Measurements from ENCODE around the gene CXCR5.
A peak's percentile ranks its signal among the peaks of the same experiment; 100 is the strongest.

The CXCR5 gene

GRCh38 chr11:118902336-118903203 lies 18.9 kb downstream of the CXCR5 start:
- TF ChIP-seq CTCF (conservative IDR thresholded peaks at IDR 0.05; ENCODE audit: low read depth) = no peak
- no peak for DNase-seq (ENCODE audit: low spot score)
- ChIA-PET CTCF (no interaction called here), POLR2A (ENCODE audit: low non-redundant PET) (interaction anchor here (0.5 kb wide), 1 partner anchor 1519 kb away, joined by 6 read pairs; no protein-coding TSS in a partner anchor)
- H3K27ac ChIP-seq = peak overlapping the region; percentile 40

DNA sequence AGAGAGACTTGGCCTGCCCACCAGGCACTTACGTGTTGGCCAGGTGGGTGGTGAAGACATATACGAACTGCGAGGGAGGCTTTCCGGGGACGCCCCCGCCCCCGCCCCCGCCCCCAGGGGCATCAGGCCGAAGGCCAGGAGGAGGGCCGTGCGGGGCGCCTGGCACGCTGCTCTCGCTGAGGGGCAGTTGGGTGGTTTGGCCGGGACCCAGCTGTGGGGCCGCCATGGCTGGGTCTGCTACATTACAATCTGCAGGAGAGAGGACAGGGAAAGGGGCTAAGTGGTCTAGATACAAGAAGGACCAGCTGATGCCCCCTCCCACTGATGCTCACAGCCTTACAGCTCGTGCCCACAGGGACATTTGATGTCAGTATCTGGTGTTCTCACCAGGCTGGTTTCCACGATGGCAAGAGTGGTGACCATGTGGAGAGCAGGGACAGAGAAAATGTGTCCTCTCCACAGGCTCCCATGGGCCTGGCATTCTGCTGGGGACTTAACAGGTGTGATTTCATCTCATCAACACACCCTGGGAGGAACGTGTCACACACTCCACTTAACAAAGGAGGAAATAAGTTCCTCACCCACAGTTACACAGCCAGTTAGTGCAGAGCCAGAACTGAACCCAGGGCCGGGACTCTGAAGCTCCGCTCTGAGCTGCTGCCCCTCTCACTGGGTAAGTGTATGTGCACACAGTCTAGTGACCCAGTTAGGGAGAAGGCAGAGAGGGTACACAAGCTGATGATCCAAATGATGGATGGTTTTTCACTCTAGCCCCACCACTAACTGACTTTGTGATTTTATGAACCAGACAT lies 19.7 kb downstream of the CXCR5 start:
- CTCF ChIA-PET = no interaction called here
- H3K27ac ChIP-seq = peak overlapping the region; percentile 40
- TF ChIP-seq CTCF (conservative IDR thresholded peaks at IDR 0.05; ENCODE audit: low read depth) = no peak
- POLR2A ChIA-PET (ENCODE audit: low non-redundant PET) = no interaction called here
- DNase-seq (ENCODE audit: low spot score) = no peak

DNA sequence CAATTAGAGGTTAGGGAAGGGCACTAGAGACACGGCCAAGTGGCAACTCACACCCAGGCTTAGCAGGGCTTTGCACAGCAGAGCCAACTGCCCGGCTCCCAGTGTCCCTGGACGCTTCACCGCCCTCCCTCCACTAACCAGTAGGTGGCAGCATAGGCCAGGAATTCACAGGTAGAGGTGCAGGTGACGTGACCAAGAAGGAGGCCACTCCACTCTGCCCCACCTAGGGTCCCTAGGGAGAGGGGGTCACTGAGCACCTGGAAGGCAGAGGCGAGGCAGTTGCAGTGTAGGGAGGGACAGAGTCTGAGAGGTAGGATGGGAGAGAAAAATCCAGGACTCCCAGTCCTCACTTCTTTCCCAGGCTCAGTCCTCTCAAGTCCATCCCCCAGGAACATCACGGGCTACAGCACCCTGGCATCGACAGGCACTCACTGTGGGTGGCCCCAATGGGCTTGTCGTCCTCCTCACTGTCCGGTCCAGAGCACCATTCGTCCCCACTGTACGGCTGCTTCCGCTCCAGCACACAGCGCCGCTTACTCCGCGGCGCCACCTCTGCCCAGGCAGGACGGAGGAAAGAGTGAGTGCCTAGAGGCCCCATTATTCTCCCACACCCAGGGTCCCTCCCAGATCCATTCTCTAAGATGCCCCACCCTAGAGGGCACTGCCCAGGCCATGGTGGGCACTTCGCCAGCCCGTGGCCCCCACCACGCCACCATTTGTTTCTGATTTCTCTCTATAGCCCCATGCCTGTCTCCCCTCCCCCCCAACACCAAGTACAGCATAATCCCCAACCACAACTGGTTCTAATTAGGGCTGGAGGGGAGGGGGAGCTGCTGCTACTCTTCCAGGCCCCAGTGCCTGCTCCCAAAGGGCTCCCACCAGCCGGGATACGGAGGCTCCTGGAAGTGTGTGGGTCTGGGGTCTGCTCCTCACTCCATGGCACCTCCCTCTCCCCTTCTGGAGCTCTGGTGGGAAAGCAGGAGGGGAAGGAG lies 23.7 kb downstream of the CXCR5 start:
- TF ChIP-seq CTCF (conservative IDR thresholded peaks at IDR 0.05; ENCODE audit: low read depth) = peak; percentile 83
- POLR2A ChIA-PET (ENCODE audit: low non-redundant PET) = no interaction called here
- DNase-seq (ENCODE audit: low spot score) = no peak
- H3K27ac ChIP-seq = peak overlapping the region; percentile 100
- CTCF ChIA-PET = interaction anchor here (0.6 to 3.6 kb wide), 9 partner anchors 16 to 1527 kb away, joined by 3 to 17 read pairs (median 7); partner anchors contain the start of gene UPK2

GRCh38 chr11:118908264-118908663 lies 24.6 kb downstream of the CXCR5 start:
- DNase-seq (ENCODE audit: low spot score) = no peak
- CTCF ChIA-PET = interaction anchor here (0.6 to 3.6 kb wide), 7 partner anchors 15 to 1528 kb away, joined by 3 to 17 read pairs (median 8); partner anchors contain the start of genes BCL9L and UPK2
- peak overlapping the region; percentile 100 for H3K27ac ChIP-seq
- POLR2A ChIA-PET (ENCODE audit: low non-redundant PET) = interaction anchor here (0.6 kb wide), 2 partner anchors 27 to 195 kb away, joined by 7 to 12 read pairs; no protein-coding TSS in a partner anchor
- TF ChIP-seq CTCF (conservative IDR thresholded peaks at IDR 0.05; ENCODE audit: low read depth) = no peak

GRCh38 chr11:118908901-118909618 lies 25.4 kb downstream of the CXCR5 start:
- CTCF ChIA-PET = interaction anchor here (0.9 to 3.6 kb wide), 6 partner anchors 14 to 90 kb away, joined by 3 to 17 read pairs (median 11); partner anchors contain the start of genes BCL9L and UPK2
- POLR2A ChIA-PET (ENCODE audit: low non-redundant PET) = interaction anchor here (0.6 to 0.7 kb wide), 6 partner anchors 14 to 523 kb away, joined by 3 to 12 read pairs (median 6); partner anchors contain the start of gene BCL9L
- H3K27ac ChIP-seq = peak overlapping the region; percentile 100
- no peak for DNase-seq (ENCODE audit: low spot score)
- TF ChIP-seq CTCF (conservative IDR thresholded peaks at IDR 0.05; ENCODE audit: low read depth) = no peak
